B cell (primary cell): ENCODE data around the gene TP53I13. TPM values are rescaled to one million over a fixed set of nuclear protein-coding genes. Genes with fewer than 3 reads are reported as not detected.

Source experiments
- ATAC-seq: fragments of 200-7000 bp; cut with Tn5 transposase; one replicate; pipeline ENCODE4 v1.10.0; 2021; ENCODE audit warnings: low read depth, mild to moderate bottlenecking, moderate number of reproducible peaks, moderate library complexity
- CTCF ChIA-PET: fragments of 350-600 bp; sonication (Branson Sonifier 250); formaldehyde crosslinking; loops from one replicate; lab custom pipeline; 2021; ENCODE audit warnings: antibody characterized with exemption, inconsistent platforms; lab: Charles Lee
- POLR2A ChIA-PET: fragments of 350-600 bp; sonication (Branson Sonifier 250); formaldehyde crosslinking; loops from one replicate; lab custom pipeline; 2021; ENCODE audit warnings: antibody characterized with exemption; lab: Charles Lee
- DNase-seq: peaks from one replicate; pipeline ENCODE4 v3.0.0; 2013
- H2AFZ ChIP-seq: 2 replicates; pipeline ENCODE4 v1.6.1; 2012; ENCODE audit warnings: mild to moderate bottlenecking, low read depth, low read length; ENCODE audit not compliant: insufficient read depth, poor library complexity, severe bottlenecking
- H3K27ac ChIP-seq, 2 donors: 1 replicate in 1 of 2; 2 replicates in 1 of 2; pipeline ENCODE4 v1.5.1; 2012 to 2013; ENCODE audit warnings: low read length in 2 of 2, mild to moderate bottlenecking in 2 of 2, moderate library complexity in 1 of 2
- H3K27me3 ChIP-seq, 4 experiments: fragments of 200-600 bp in 1 of 4; sonication (generic) in 1 of 4; replicated peaks in 1 of 4; 1 replicate in 2 of 4; 2 replicates in 2 of 4; pipeline versions ENCODE4 v1.6.1 to v1.7.0; 2013 to 2016; ENCODE audit warnings: low read length in 3 of 4, mild to moderate bottlenecking in 2 of 4, mixed read lengths in 1 of 4, moderate library complexity in 1 of 4; ENCODE audit not compliant: insufficient read depth in 4 of 4, control insufficient read depth in 3 of 4; ENCODE audit errors: control extremely low read depth in 1 of 4
- H3K36me3 ChIP-seq, 2 experiments: replicated peaks in 1 of 2; 1 replicate in 1 of 2; 2 replicates in 1 of 2; pipeline versions ENCODE4 v1.6.1 to v1.7.1; 2013; ENCODE audit warnings: low read length in 1 of 2; ENCODE audit not compliant: insufficient read depth in 2 of 2, control insufficient read depth in 1 of 2; ENCODE audit errors: control extremely low read depth in 1 of 2, extremely low read depth in 1 of 2
- H3K4me1 ChIP-seq, 2 donors: fragments of 200-600 bp in 1 of 2; sonication (generic) in 1 of 2; 1 replicate in 1 of 2; 2 replicates in 1 of 2; pipeline versions ENCODE4 v1.5.1 to v1.6.1; 2013 to 2017; ENCODE audit warnings: low read length in 2 of 2; ENCODE audit not compliant: control insufficient read depth in 2 of 2, insufficient read depth in 2 of 2
- H3K4me2 ChIP-seq: replicated peaks from 2 replicates; pipeline ENCODE3; 2012; ENCODE audit warnings: mild to moderate bottlenecking, low read depth, low read length; ENCODE audit not compliant: poor library complexity, severe bottlenecking
- H3K4me3 ChIP-seq, 5 experiments: fragments of 200-600 bp in 1 of 5; sonication (generic) in 1 of 5; 1 replicate in 3 of 5; 2 replicates in 2 of 5; pipeline versions ENCODE4 v1.5.1 to v1.7.0; 2011 to 2016; ENCODE audit warnings: low read length in 4 of 5, mild to moderate bottlenecking in 4 of 5, low read depth in 2 of 5, control low read depth in 1 of 5, moderate library complexity in 1 of 5; ENCODE audit not compliant: insufficient read depth in 1 of 5; ENCODE audit errors: control extremely low read depth in 1 of 5, extremely low read depth in 1 of 5
- H3K79me2 ChIP-seq: fragments of 200-600 bp; sonication (generic); one replicate; pipeline ENCODE4 v1.6.0; 2016; ENCODE audit warnings: low read length; ENCODE audit not compliant: control insufficient read depth, insufficient read depth
- H3K9ac ChIP-seq: fragments of 200-600 bp; sonication (generic); 2 replicates; pipeline ENCODE4 v1.6.1; 2017; ENCODE audit warnings: mild to moderate bottlenecking, low read length, moderate library complexity
- H3K9me3 ChIP-seq, 3 donors: one replicate each; pipeline versions ENCODE4 v1.6.1 to v1.7.1; 2013; ENCODE audit warnings: low read length in 2 of 3; ENCODE audit not compliant: control insufficient read depth in 2 of 3, insufficient read depth in 1 of 3; ENCODE audit errors: control extremely low read depth in 1 of 3
- H4K20me1 ChIP-seq: 2 replicates; pipeline ENCODE4 v1.6.0; 2012; ENCODE audit warnings: mild to moderate bottlenecking, low read length; ENCODE audit not compliant: insufficient read depth, control insufficient read depth, poor library complexity, severe bottlenecking
- H3K27ac Mint-ChIP-seq: one replicate; pipeline ENCODE4 v1.8.0; 2021; ENCODE audit warnings: mixed read lengths
- H3K27me3 Mint-ChIP-seq: one replicate; pipeline ENCODE4 v1.8.0; 2021; ENCODE audit warnings: mixed read lengths
- H3K4me1 Mint-ChIP-seq: one replicate; pipeline ENCODE4 v1.8.0; 2021; ENCODE audit warnings: mixed read lengths
- H3K4me3 Mint-ChIP-seq: one replicate; pipeline ENCODE4 v1.8.0; 2021; ENCODE audit warnings: mixed read lengths
- H3K9me3 Mint-ChIP-seq: one replicate; pipeline ENCODE4 v1.8.0; 2022; ENCODE audit warnings: mixed read lengths; ENCODE audit not compliant: insufficient read depth
- CTCF ChIP-seq: fragments of 200-600 bp; IDR thresholded peaks from one replicate; pipeline ENCODE4 v1.8.0; 2022; ENCODE audit warnings: antibody characterized with exemption, mild to moderate bottlenecking
- EZH2 ChIP-seq: IDR thresholded peaks from 2 replicates; pipeline ENCODE4 v1.6.1; 2012; ENCODE audit warnings: borderline replicate concordance, low read depth, mild to moderate bottlenecking, moderate library complexity, low read length; ENCODE audit not compliant: insufficient read depth, poor library complexity, severe bottlenecking
- WGBS: methylation state at CpG from one replicate; pipeline ENCODE4 v1.1.5; 2013; ENCODE audit warnings: missing lambda C conversion rate; ENCODE audit not compliant: insufficient coverage; 5-methylcytosine and 5-hydroxymethylcytosine counted together
- intact Hi-C: fragments of 100-400 bp; cut with micrococcal nuclease; formaldehyde crosslinking; loops from one replicate; pipeline ENCODE4 v1.10.0; 2022
- polyA plus RNA-seq: library from polyadenylated mRNA; depleted of rRNA; stranded (reverse); fragments of >200 nt; gene quantifications from 2 replicates; pipeline ENCODE4 v1.2.3, GENCODE V29; 2012
- total RNA-seq, 2 donors: library from RNA; stranded (reverse); fragments of 120-200 nt in 1 of 2; gene quantifications; 1 replicate in 1 of 2; 2 replicates in 1 of 2; pipeline versions ENCODE4 v1.2.3 to v1.2.4, GENCODE V29; 2013 to 2022

TP53I13 gene
- total and polyA plus RNA-seq, 2 donors (not counting 1 experiment from before 2014, with no cell fraction given): 224 to 287 TPM

GRCh38 chr17:29597361-29598172, 29.1 kb downstream of the TP53I13 start:
- H3K4me1 Mint-ChIP-seq: peaks cover 10% of the 10 kb centered on the region
- H3K9me3 Mint-ChIP-seq: no peaks in the 10 kb centered on the region
- no peaks in the 10 kb centered on the region for H3K27me3 Mint-ChIP-seq
- no peak for ATAC-seq
- H2AFZ ChIP-seq: no peak overlapping the region
- intact Hi-C loops: no loop called here
- ChIA-PET CTCF (interaction anchor here (0.9 to 2.2 kb wide), 6 partner anchors 10 to 20 kb away, joined by 3 to 7 read pairs (median 4); no protein-coding TSS in a partner anchor), POLR2A (no interaction called here)
- H3K36me3 ChIP-seq: no peaks in the 10 kb centered on the region
- no peak overlapping the region for H3K4me2 ChIP-seq
- H3K9ac ChIP-seq: no peak overlapping the region
- H3K79me2 ChIP-seq: no peaks in the 10 kb centered on the region
- no peak overlapping the region for H3K4me3 ChIP-seq
- no peak overlapping the region for H3K4me3 Mint-ChIP-seq
- peaks cover 10 to 13% of the 10 kb centered on the region in 2 donors for H3K4me1 ChIP-seq
- WGBS: 97% methylated on average over 7 of the region's 13 CpGs
- no peaks in the 10 kb centered on the region for H4K20me1 ChIP-seq
- TF ChIP-seq EZH2: no peak
- TF ChIP-seq CTCF: no peak
- no peak overlapping the region for H3K27ac Mint-ChIP-seq
- no peaks in the 10 kb centered on the region for H3K9me3 ChIP-seq
- no peak overlapping the region for H3K27ac ChIP-seq
- no peak for DNase-seq
- H3K27me3 ChIP-seq: peaks cover 0 to 7% (median 2%) of the 10 kb centered on the region in 4 experiments

- WGBS: 82% methylated on average over 3 of the region's 6 CpGs
- CTCF ChIA-PET: interaction anchor here (0.6 kb wide), 1 partner anchor 231 kb away, joined by 4 read pairs; no protein-coding TSS in a partner anchor
- POLR2A ChIA-PET: no interaction called here
These were observed 34.7 kb downstream of the TP53I13 start for GRCh38 chr17:29603109-29603674.

More at GRCh38 chr17:29603109-29603674, 34.7 kb downstream of the TP53I13 start:
- no peaks in the 10 kb centered on the region for H3K9me3 Mint-ChIP-seq
- H3K4me1 Mint-ChIP-seq: no peaks in the 10 kb centered on the region
- H3K27ac Mint-ChIP-seq: no peak overlapping the region
- Histone ChIP-seq H2AFZ (no peak overlapping the region), H3K4me2 (no peak overlapping the region), H3K9me3 (no peaks in the 10 kb centered on the region), H3K4me3 (no peak overlapping the region), H3K4me1 (no peaks in the 10 kb centered on the region), H3K27ac (no peak overlapping the region), H3K9ac (no peak overlapping the region), H4K20me1 (no peaks in the 10 kb centered on the region), H3K36me3 (no peaks in the 10 kb centered on the region), H3K27me3 (no peaks in the 10 kb centered on the region), H3K79me2 (no peaks in the 10 kb centered on the region)
- no peak overlapping the region for H3K4me3 Mint-ChIP-seq
- ATAC-seq (no peak), DNase-seq (no peak)
- TF ChIP-seq CTCF (no peak), EZH2 (no peak)
- intact Hi-C loops: no loop called here
- H3K27me3 Mint-ChIP-seq: no peaks in the 10 kb centered on the region
